ENCODE results near the gene ANP32A. TPM values are rescaled to one million over a fixed set of nuclear protein-coding genes. Genes with fewer than 3 reads are reported as not detected.

ANP32A gene
- total and polyA plus RNA-seq, 9 donors, result 29.4 to 158 (median 86.3) TPM

GRCh38 chr15:68791431-68792283 lies 29.0 kb downstream of the ANP32A start:
- Histone ChIP-seq H3K9me3 (no peaks in the 10 kb centered on the region), H3K4me1 (ENCODE audit: insufficient read depth) (peaks cover 18% of the 10 kb centered on the region), H3K36me3 (no peaks in the 10 kb centered on the region), H3K27me3 (no peaks in the 10 kb centered on the region), H3K4me3 (no peak overlapping the region), H3K27ac (no peak overlapping the region)
- 67 to 81% (median 77%) methylated on average over 3 of the region's 3 CpGs for WGBS, 3 donors
- TF ChIP-seq EP300 (IDR thresholded peaks at IDR 0.05) (no peak), CTCF (IDR thresholded peaks at IDR 0.05) (no peak), POLR2A (IDR thresholded peaks at IDR 0.05) (no peak)
- intact Hi-C loops (cut with DNase I), result no loop called here
- DNase-seq, result no peak

GRCh38 chr15:68790910-68791309 lies 29.8 kb downstream of the ANP32A start:
- TF ChIP-seq CTCF (IDR thresholded peaks at IDR 0.05) (no peak), EP300 (IDR thresholded peaks at IDR 0.05) (no peak), POLR2A (IDR thresholded peaks at IDR 0.05) (no peak)
- Histone ChIP-seq H3K27me3 (no peaks in the 10 kb centered on the region), H3K4me3 (no peak overlapping the region), H3K27ac (no peak overlapping the region), H3K9me3 (no peaks in the 10 kb centered on the region), H3K4me1 (ENCODE audit: insufficient read depth) (peaks cover 18% of the 10 kb centered on the region), H3K36me3 (no peaks in the 10 kb centered on the region)
- DNase-seq, result no peak
- intact Hi-C loops (cut with DNase I), result no loop called here
- 92 to 97% (median 95%) methylated on average over 2 of the region's 2 CpGs for WGBS, 3 donors

- H3K4me1 ChIP-seq (ENCODE audit: insufficient read depth), result peaks cover 14% of the 10 kb centered on the region
- H3K27me3 ChIP-seq, result no peaks in the 10 kb centered on the region
- no peaks in the 10 kb centered on the region for H3K36me3 ChIP-seq
- WGBS, 3 donors, result 70 to 81% (median 73%) methylated on average over 8 of the region's 8 CpGs
- H3K9me3 ChIP-seq, result no peaks in the 10 kb centered on the region
- intact Hi-C loops (cut with DNase I), result no loop called here
- TF ChIP-seq POLR2A (IDR thresholded peaks at IDR 0.05) (no peak), EP300 (IDR thresholded peaks at IDR 0.05) (no peak), CTCF (IDR thresholded peaks at IDR 0.05) (no peak)
- H3K4me3 ChIP-seq, result no peak overlapping the region
- no peak for DNase-seq
- H3K27ac ChIP-seq, result no peak overlapping the region
Measured at GRCh38 chr15:68790242-68790575, 30.5 kb downstream of the ANP32A start.

- 51 to 54% (median 51%) methylated on average over 6 to 7 of the region's 7 CpGs for WGBS, 3 donors
- Histone ChIP-seq H3K4me1 (ENCODE audit: insufficient read depth) (peaks cover 11% of the 10 kb centered on the region), H3K36me3 (no peaks in the 10 kb centered on the region), H3K4me3 (no peak overlapping the region), H3K27me3 (no peaks in the 10 kb centered on the region), H3K27ac (peak overlapping the region in 1 of 2 donors; percentile 5), H3K9me3 (no peaks in the 10 kb centered on the region)
- no peak for DNase-seq
- TF ChIP-seq POLR2A (IDR thresholded peaks at IDR 0.05) (no peak), CTCF (IDR thresholded peaks at IDR 0.05) (no peak), EP300 (IDR thresholded peaks at IDR 0.05) (no peak)
- intact Hi-C loops (cut with DNase I), result no loop called here
Measured at GRCh38 chr15:68789534-68790241, 31.0 kb downstream of the ANP32A start.
